Heart left ventricle (tissue), 16 donors: Measurements from ENCODE around the gene SULT4A1. TPM values are rescaled to one million over a fixed set of nuclear protein-coding genes. Genes with fewer than 3 reads are reported as not detected.
A peak's percentile ranks its signal among the peaks of the same experiment; 100 is the strongest.

Experiments
- ATAC-seq, 4 donors: fragments of 200-7000 bp; cut with Tn5 transposase; one replicate each; pipeline ENCODE4 v1.9.1; 2020 to 2022; ENCODE audit warnings: moderate library complexity in 4 of 4, mild to moderate bottlenecking in 3 of 4, moderate number of reproducible peaks in 1 of 4
- DNase-seq, 5 donors: peaks; one replicate each; pipeline ENCODE4 v3.0.0-alpha.2; 2020
- H3K27ac ChIP-seq, 12 donors: fragments of 200-600 bp; sonication (generic) in 4 of 12; one replicate each; pipeline versions ENCODE4 v1.5.0 to v1.8.0; 2016 to 2022; ENCODE audit warnings: mild to moderate bottlenecking in 2 of 12
- H3K27me3 ChIP-seq, 9 donors: fragments of 200-600 bp; sonication (generic) in 2 of 9; one replicate each; pipeline versions ENCODE4 v1.5.1 to v1.8.0; 2016 to 2022; ENCODE audit warnings: mild to moderate bottlenecking in 3 of 9
- H3K36me3 ChIP-seq, 9 donors: fragments of 200-600 bp; sonication (generic) in 2 of 9; one replicate each; pipeline versions ENCODE4 v1.5.0 to v1.8.0; 2018 to 2022; ENCODE audit warnings: mild to moderate bottlenecking in 2 of 9
- H3K4me1 ChIP-seq, 12 donors: fragments of 200-600 bp; sonication (generic) in 4 of 12; one replicate each; pipeline versions ENCODE4 v1.5.0 to v1.8.0; 2016 to 2022; ENCODE audit warnings: mild to moderate bottlenecking in 3 of 12
- H3K4me3 ChIP-seq, 12 donors: fragments of 200-600 bp; sonication (generic) in 4 of 12; one replicate each; pipeline versions ENCODE4 v1.5.0 to v1.8.0; 2017 to 2022; ENCODE audit warnings: mild to moderate bottlenecking in 9 of 12, moderate library complexity in 4 of 12
- H3K9me3 ChIP-seq, 12 donors: fragments of 200-600 bp; sonication (generic) in 4 of 12; one replicate each; pipeline versions ENCODE4 v1.5.0 to v1.8.0; 2016 to 2022; ENCODE audit warnings: mild to moderate bottlenecking in 1 of 12
- CTCF ChIP-seq, 12 donors: fragments of 200-600 bp; sonication (generic) in 4 of 12; IDR thresholded peaks; one replicate each; pipeline versions ENCODE4 v1.5.0 to v1.8.0; 2018 to 2022; ENCODE audit warnings: antibody characterized with exemption in 12 of 12, mild to moderate bottlenecking in 5 of 12
- POLR2A ChIP-seq, 2 donors: fragments of 450-650 bp; IDR thresholded peaks; one replicate each; pipeline ENCODE4 v1.6.1; 2017; ENCODE audit warnings: antibody characterized with exemption in 2 of 2, mild to moderate bottlenecking in 2 of 2, moderate library complexity in 2 of 2
- WGBS, 4 donors: extraction: QIAGEN DNeasy Blood & Tissue Kit in 2 of 4; methylation state at CpG; one replicate each; pipeline versions ENCODE4 v1.1.5 to v1.1.7; 2013 to 2018; 5-methylcytosine and 5-hydroxymethylcytosine counted together
- intact Hi-C, 10 donors: fragments of 100-400 bp; cut with DNase I; formaldehyde crosslinking; loops; one replicate each; pipeline versions ENCODE4 v1.11.1 to v1.14.2; 2022
- polyA plus RNA-seq, 2 donors: library from polyadenylated mRNA; stranded (reverse); fragments of 200-250 nt; gene quantifications; one replicate each; pipeline ENCODE4 v1.2.3, GENCODE V29; 2013
- total RNA-seq, 9 donors: library from RNA; depleted of rRNA in 2 of 9; stranded (reverse); fragments of >200 nt in 2 of 9; fragmentation: NEBNext Ultra II Directional in 3 of 9; extraction: Animal tissue kit (Norgen Biotek cat#: 25700) in 3 of 9; gene quantifications; one replicate each; pipeline versions ENCODE4 v1.1.0 to v1.2.4, GENCODE V29; 2016 to 2023
- donor health status: ischemic (EF 13 %, LVEDD 7.1; RV severe dilation, severe dysfunction).
- donor health status: healthy with polysubstance abuse.
- donor health status: DM: no; HTN: yes; CAD: no.
- donor health status: DM: no; HTN: no; CAD: no.
- donor health status: ischemic (EF 25% LVEDD 6.9; RV normal size, moderate dysfunction).
- donor health status: ischemic (EF 25% LVEDD 5.7; RV mildly dilated, moderate dysfunction).
- donor health status: healthy.
- donor health status: DM: yes; HTN: yes; CAD: no.
- donor health status: ischemic (EF 35%, LVEDD 5.7; RV mildly dilated, moderate dysfunction).
- donor health status: nonischemic (EF 11% LVEDD 7.7; RV severe dilation, severe dysfunction).
- donor health status: DM: yes; HTN: yes; CAD: no.
- donor health status: PGD.
- donor health status: ischemic (EF 29% LVEDD 5.4; RV normal size, mild dysfunction).
- donor health status: nonischemic (EF 23%, LVEDD 6.1; RV moderate dilation, normal function).

SULT4A1 gene
- total and polyA plus RNA-seq, 11 donors: 0.07 to 0.92 (median 0.21) TPM; not detected in 6

GRCh38 chr22:43845981-43846380 is 16.3 kb downstream of the SULT4A1 start:
- no peak for ATAC-seq
- peaks cover 0 to 4% (median 0%) of the 10 kb centered on the region in 9 donors for H3K27me3 ChIP-seq
- peak in 1 of 5 donors; percentile 43 for DNase-seq
- intact Hi-C loops: no loop called here
- no peaks in the 10 kb centered on the region for H3K9me3 ChIP-seq
- H3K4me3 ChIP-seq: no peak overlapping the region
- TF ChIP-seq CTCF (IDR thresholded peaks at IDR 0.05) (no peak), POLR2A (IDR thresholded peaks at IDR 0.05) (no peak)
- no peaks in the 10 kb centered on the region for H3K4me1 ChIP-seq
- H3K36me3 ChIP-seq: no peaks in the 10 kb centered on the region
- H3K27ac ChIP-seq: no peak overlapping the region
- 74 to 79% (median 76%) methylated on average over 11 of the region's 11 CpGs for WGBS, 4 donors

GRCh38 chr22:43844560-43845545 is 17.5 kb downstream of the SULT4A1 start:
- no peak overlapping the region for H3K4me3 ChIP-seq
- no peaks in the 10 kb centered on the region for H3K4me1 ChIP-seq
- no peaks in the 10 kb centered on the region for H3K36me3 ChIP-seq
- peak in 2 of 5 donors; percentile 22 to 49 for DNase-seq
- 77 to 90% (median 80%) methylated on average over 19 to 31 of the region's 31 CpGs for WGBS, 4 donors
- TF ChIP-seq CTCF (IDR thresholded peaks at IDR 0.05): no peak
- no peak for TF ChIP-seq POLR2A (IDR thresholded peaks at IDR 0.05)
- no peak overlapping the region for H3K27ac ChIP-seq
- H3K27me3 ChIP-seq: peaks cover 0 to 3% (median 0%) of the 10 kb centered on the region in 9 donors
- ATAC-seq: no peak
- no peaks in the 10 kb centered on the region for H3K9me3 ChIP-seq
- intact Hi-C loops: loop anchor here in 1 of 10 donors (5.0 kb wide), 1 partner anchor 363 kb away; no protein-coding TSS in a partner anchor

DNA sequence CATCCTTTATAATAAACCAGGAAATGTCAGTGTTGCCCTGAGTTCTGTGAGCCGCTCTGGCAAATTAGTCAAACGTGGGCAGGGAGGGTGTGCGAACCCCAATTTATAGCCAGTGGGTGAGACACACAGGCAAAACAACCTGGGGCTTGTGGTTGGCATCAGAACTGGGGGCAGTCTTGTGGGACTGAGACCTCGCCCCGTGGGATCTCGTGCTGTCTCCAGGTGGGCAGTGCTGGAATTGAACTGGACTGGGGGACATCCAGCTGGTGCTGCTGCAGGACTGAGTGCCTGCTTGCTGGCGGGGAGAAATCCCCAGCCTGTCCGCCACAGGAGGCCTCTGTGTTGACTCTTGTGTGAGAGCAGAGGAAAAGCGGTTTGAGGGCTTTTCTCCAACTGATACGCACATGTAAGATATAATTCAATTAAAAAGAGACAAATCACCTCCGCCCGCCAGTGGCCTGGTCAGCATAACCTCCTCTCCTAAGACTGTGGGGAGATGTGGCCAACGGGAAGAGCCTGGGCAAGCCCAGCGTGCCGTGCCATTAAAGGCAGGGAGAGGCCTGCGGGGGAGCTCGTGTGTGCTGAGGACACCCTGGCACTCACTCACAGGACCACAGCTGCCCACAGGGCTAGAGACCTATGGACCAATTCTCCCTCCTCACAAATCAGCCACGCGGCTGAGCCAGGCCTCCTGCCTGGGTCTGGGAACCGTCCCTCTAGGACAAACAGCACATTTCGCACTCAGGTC is 18.4 kb downstream of the SULT4A1 start:
- 84 to 90% (median 88%) methylated on average over 19 to 21 of the region's 21 CpGs for WGBS, 4 donors

More for the DNA sequence above, 18.4 kb downstream of the SULT4A1 start:
- TF ChIP-seq CTCF (IDR thresholded peaks at IDR 0.05) (no peak), POLR2A (IDR thresholded peaks at IDR 0.05) (no peak)
- intact Hi-C loops: loop anchor here in 1 of 10 donors (5.0 kb wide), 1 partner anchor 362 kb away; no protein-coding TSS in a partner anchor
- no peak for ATAC-seq
- Histone ChIP-seq H3K27me3 (no peaks in the 10 kb centered on the region), H3K36me3 (no peaks in the 10 kb centered on the region), H3K27ac (no peak overlapping the region), H3K9me3 (no peaks in the 10 kb centered on the region), H3K4me1 (no peaks in the 10 kb centered on the region), H3K4me3 (no peak overlapping the region)
- peak in 2 of 5 donors; percentile 13 to 51 for DNase-seq
